Mesothelial cell of epicardium (in vitro differentiated cells): ENCODE measurements around the gene VPS45. TPM values are rescaled to one million over a fixed set of nuclear protein-coding genes. Genes with fewer than 3 reads are reported as not detected.

Experiments
- DNase-seq, 2 experiments: peaks; one replicate each; pipeline ENCODE4 v3.0.0; 2021; ENCODE audit warnings: low spot score in 2 of 2; ENCODE audit not compliant: unreplicated experiment in 2 of 2
- H3K27ac Mint-ChIP-seq: 2 replicates; pipeline ENCODE4 v1.8.0; 2021; ENCODE audit warnings: mixed read lengths
- H3K27me3 Mint-ChIP-seq: 2 replicates; pipeline ENCODE4 v1.8.0; 2021; ENCODE audit warnings: low read depth, mixed read lengths
- H3K36me3 Mint-ChIP-seq: 2 replicates; pipeline ENCODE4 v1.8.0; 2021; ENCODE audit warnings: mixed read lengths
- H3K4me1 Mint-ChIP-seq: 2 replicates; pipeline ENCODE4 v1.8.0; 2021; ENCODE audit warnings: mixed read lengths
- H3K4me3 Mint-ChIP-seq: 2 replicates; pipeline ENCODE4 v1.8.0; 2021; ENCODE audit warnings: mild to moderate bottlenecking, moderate library complexity, mixed read lengths
- H3K9me3 Mint-ChIP-seq: 2 replicates; pipeline ENCODE4 v1.8.0; 2021; ENCODE audit warnings: mixed read lengths
- total RNA-seq: library from RNA; stranded (reverse); gene quantifications from 3 replicates; pipeline ENCODE4 v1.2.1, GENCODE V29; 2021
- TF ChIP-seq, protein P1 (sequence below): fragments of 200-600 bp; sonication (generic); IDR thresholded peaks from one replicate; pipeline ENCODE4 v1.5.0; 2021; ENCODE audit warnings: antibody characterized with exemption; ENCODE audit not compliant: unreplicated experiment

The VPS45 gene
- total RNA-seq, 1 donor from 2014 or later = 56.5 TPM

DNA sequence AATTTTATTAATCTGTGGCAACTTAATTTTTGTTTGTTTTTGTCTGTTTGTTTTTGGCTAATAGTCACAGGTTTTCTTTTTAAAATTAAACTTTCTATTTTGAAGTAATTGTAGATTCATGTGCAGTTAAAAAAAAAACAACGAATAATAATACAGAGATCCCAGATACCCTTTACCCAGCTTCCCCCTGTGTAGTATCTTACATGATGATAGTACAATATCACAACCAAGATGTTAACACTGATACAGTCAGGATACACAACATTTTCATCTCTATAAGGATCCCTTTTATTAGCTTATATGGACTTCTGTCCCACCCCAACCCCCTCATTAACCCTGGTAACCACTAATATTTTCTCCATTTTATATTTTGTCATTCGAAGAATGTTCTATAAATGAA lies 5.9 kb downstream of the VPS45 start:
- Mint-ChIP-seq H3K9me3 (no peaks in the 10 kb centered on the region), H3K4me1 (peaks cover 13% of the 10 kb centered on the region), H3K36me3 (peaks cover 33% of the 10 kb centered on the region), H3K27ac (no peak overlapping the region), H3K27me3 (no peaks in the 10 kb centered on the region), H3K4me3 (no peak overlapping the region)
- TF ChIP-seq, protein P1, sequence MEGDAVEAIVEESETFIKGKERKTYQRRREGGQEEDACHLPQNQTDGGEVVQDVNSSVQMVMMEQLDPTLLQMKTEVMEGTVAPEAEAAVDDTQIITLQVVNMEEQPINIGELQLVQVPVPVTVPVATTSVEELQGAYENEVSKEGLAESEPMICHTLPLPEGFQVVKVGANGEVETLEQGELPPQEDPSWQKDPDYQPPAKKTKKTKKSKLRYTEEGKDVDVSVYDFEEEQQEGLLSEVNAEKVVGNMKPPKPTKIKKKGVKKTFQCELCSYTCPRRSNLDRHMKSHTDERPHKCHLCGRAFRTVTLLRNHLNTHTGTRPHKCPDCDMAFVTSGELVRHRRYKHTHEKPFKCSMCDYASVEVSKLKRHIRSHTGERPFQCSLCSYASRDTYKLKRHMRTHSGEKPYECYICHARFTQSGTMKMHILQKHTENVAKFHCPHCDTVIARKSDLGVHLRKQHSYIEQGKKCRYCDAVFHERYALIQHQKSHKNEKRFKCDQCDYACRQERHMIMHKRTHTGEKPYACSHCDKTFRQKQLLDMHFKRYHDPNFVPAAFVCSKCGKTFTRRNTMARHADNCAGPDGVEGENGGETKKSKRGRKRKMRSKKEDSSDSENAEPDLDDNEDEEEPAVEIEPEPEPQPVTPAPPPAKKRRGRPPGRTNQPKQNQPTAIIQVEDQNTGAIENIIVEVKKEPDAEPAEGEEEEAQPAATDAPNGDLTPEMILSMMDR = no peak
- no peak for DNase-seq

DNA sequence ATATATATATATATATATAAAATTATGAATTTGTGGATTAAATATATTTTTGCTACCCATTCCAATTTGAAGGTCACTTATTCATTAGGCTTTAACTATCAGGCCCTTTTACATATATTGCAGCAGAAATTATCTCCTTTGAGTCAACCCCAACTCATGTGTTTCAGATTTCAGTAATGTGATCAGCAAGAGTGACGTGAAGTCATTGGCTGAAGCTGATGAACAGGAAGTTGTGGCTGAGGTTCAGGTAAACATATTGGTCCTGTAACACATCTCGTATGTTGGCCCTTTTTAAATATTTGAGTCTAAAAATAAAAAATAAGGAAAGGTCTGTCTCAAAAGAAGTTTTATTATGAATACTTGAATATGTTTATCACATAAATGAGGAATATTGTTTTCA lies 8.5 kb downstream of the VPS45 start:
- Mint-ChIP-seq H3K4me3 (no peak overlapping the region), H3K36me3 (peaks cover 32% of the 10 kb centered on the region), H3K4me1 (no peaks in the 10 kb centered on the region), H3K9me3 (no peaks in the 10 kb centered on the region), H3K27me3 (no peaks in the 10 kb centered on the region), H3K27ac (no peak overlapping the region)
- no peak for DNase-seq
- TF ChIP-seq, protein P1 = no peak

DNA sequence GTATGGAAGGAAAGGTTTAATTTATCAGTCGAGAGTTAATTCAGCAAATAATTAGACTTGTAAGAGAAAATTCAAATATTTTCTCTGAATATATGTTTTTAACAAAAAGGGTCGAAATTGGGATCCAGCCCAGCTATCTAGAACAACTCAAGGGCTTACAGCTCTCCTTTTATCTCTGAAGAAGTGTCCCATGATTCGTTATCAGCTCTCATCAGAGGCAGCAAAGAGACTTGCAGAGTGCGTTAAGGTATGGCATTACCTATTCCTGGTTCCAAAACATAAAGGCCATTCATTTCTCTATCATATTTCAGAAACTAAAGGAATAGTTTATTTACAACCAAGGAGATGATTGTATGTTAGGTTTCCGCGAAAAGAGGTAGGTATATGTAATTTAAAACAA lies 9.4 kb downstream of the VPS45 start:
- no peak for DNase-seq
- H3K4me1 Mint-ChIP-seq = no peaks in the 10 kb centered on the region
- H3K9me3 Mint-ChIP-seq = no peaks in the 10 kb centered on the region
- TF ChIP-seq, protein P1 = no peak
- peaks cover 33% of the 10 kb centered on the region for H3K36me3 Mint-ChIP-seq
- no peaks in the 10 kb centered on the region for H3K27me3 Mint-ChIP-seq
- H3K4me3 Mint-ChIP-seq = no peak overlapping the region
- no peak overlapping the region for H3K27ac Mint-ChIP-seq

DNA sequence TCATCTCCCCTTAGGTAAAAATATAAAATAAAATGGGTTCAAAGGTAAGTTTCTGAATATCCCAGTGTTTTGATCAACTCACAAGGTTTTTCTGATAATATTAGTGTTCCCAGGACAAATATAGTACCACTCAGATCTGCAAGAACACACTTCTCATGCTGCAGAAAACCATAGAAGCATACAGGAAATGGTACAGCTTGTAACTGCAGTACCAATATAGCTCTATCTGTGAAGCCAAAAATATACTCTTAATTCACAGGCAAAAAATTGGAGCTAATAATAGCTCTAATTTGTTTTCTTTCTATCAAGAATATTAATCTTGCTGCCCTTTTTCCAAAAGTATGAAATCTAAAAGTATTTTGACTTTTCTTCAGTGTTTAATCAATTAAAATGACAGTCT lies 13.2 kb downstream of the VPS45 start:
- Mint-ChIP-seq H3K9me3 (no peaks in the 10 kb centered on the region), H3K4me3 (no peak overlapping the region), H3K27me3 (no peaks in the 10 kb centered on the region), H3K36me3 (peaks cover 31% of the 10 kb centered on the region), H3K27ac (no peak overlapping the region), H3K4me1 (peaks cover 7% of the 10 kb centered on the region)
- DNase-seq = no peak
- TF ChIP-seq, protein P1 = no peak

DNA sequence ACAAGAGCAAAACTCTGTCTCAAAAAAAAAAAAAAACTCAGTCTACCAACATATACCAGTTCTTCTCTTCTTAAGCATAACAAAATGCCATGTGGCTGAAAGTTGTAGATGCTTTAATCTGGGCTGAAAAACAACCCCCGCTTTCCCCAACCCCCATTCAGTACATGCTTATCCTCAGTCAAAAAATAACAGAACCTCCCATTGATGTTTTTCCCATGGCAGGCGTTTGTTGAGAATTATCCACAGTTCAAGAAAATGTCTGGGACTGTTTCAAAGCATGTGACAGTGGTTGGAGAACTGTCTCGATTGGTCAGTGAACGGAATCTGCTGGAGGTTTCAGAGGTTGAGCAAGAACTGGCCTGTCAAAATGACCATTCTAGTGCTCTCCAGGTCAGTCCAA lies 14.9 kb downstream of the VPS45 start:
- TF ChIP-seq, protein P1 = no peak
- no peak overlapping the region for H3K27ac Mint-ChIP-seq
- DNase-seq = no peak
- no peak overlapping the region for H3K4me3 Mint-ChIP-seq
- H3K27me3 Mint-ChIP-seq = no peaks in the 10 kb centered on the region
- H3K36me3 Mint-ChIP-seq = peaks cover 34% of the 10 kb centered on the region
- H3K9me3 Mint-ChIP-seq = no peaks in the 10 kb centered on the region
- peaks cover 7% of the 10 kb centered on the region for H3K4me1 Mint-ChIP-seq

DNA sequence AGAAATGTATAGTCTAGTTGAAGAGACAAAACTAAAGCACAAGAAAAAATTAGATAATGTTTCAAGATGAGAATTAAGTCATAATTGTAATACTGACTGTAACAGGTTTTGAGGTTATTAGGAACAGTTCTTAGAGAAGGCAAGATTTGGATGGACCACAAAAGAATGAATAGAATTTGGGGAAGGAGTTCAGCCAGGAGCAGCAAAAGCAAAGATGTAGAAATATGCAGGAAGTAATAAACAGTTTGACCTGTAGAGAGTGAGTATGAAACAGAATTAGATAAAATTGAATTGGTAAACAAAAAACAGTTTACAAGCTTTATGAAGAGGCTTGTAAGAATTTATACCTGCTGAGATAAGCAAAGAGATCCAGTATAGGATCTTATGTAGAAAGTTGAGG lies 16.3 kb downstream of the VPS45 start:
- peak overlapping the region; percentile 17 for H3K27ac Mint-ChIP-seq
- no peaks in the 10 kb centered on the region for H3K27me3 Mint-ChIP-seq
- no peaks in the 10 kb centered on the region for H3K9me3 Mint-ChIP-seq
- TF ChIP-seq, protein P1 = no peak
- H3K4me1 Mint-ChIP-seq = peaks cover 7% of the 10 kb centered on the region
- H3K4me3 Mint-ChIP-seq = no peak overlapping the region
- peaks cover 28% of the 10 kb centered on the region for H3K36me3 Mint-ChIP-seq
- DNase-seq = no peak
